HuH-7.5 (cell line): ENCODE measurements around the gene TRIM17.

Source experiments
- DNase-seq: peaks from one replicate; pipeline ENCODE4 v3.0.0; 2011; ENCODE audit warnings: low spot score

The TRIM17 gene

GRCh38 chr1:228378090-228378872 lies 38.4 kb downstream of the TRIM17 start:
- DNase-seq: peak; percentile 89

- DNase-seq: no peak
Observed at GRCh38 chr1:228377664-228378089, 39.0 kb downstream of the TRIM17 start.

GRCh38 chr1:228376651-228377631 lies 39.7 kb downstream of the TRIM17 start:
- no peak for DNase-seq

GRCh38 chr1:228376262-228376628 lies 40.4 kb downstream of the TRIM17 start:
- DNase-seq: peak; percentile 19

- DNase-seq: no peak
Observed at GRCh38 chr1:228375578-228376261, 40.9 kb downstream of the TRIM17 start.

- no peak for DNase-seq
Observed at GRCh38 chr1:228374711-228375577, 41.7 kb downstream of the TRIM17 start.

- no peak for DNase-seq
Observed at GRCh38 chr1:228373681-228374571, 42.7 kb downstream of the TRIM17 start.

GRCh38 chr1:228373004-228373680 lies 43.5 kb downstream of the TRIM17 start:
- DNase-seq: peak; percentile 27

- no peak for DNase-seq
Observed at GRCh38 chr1:228372183-228373003, 44.3 kb downstream of the TRIM17 start.

- DNase-seq: no peak
Observed at GRCh38 chr1:228371741-228372182, 44.9 kb downstream of the TRIM17 start.

GRCh38 chr1:228370941-228371740 lies 45.5 kb downstream of the TRIM17 start:
- no peak for DNase-seq

- no peak for DNase-seq
Observed at GRCh38 chr1:228370439-228370940, 46.2 kb downstream of the TRIM17 start.

GRCh38 chr1:228369608-228370438 lies 46.8 kb downstream of the TRIM17 start:
- DNase-seq: no peak

GRCh38 chr1:228368801-228369607 lies 47.7 kb downstream of the TRIM17 start:
- DNase-seq: no peak

- DNase-seq: no peak
Observed at GRCh38 chr1:228367798-228368791, 48.6 kb downstream of the TRIM17 start.
